Kidney (tissue), 2 donors: Measurements from ENCODE around the gene OR14I1. TPM values are rescaled to one million over a fixed set of nuclear protein-coding genes. Genes with fewer than 3 reads are reported as not detected.

Experiments used
- polyA plus RNA-seq: library from polyadenylated mRNA; stranded (reverse); fragments of 350-450 nt; fragmentation: Illumina TruSeq; extraction: RNeasy Lipid Tissue Mini Kit (QIAGEN cat#74804); gene quantifications from one replicate; pipeline ENCODE4 v1.2.3, GENCODE V29; 2014; ENCODE audit warnings: low read depth, low replicate concordance; ENCODE audit not compliant: insufficient read depth
- total RNA-seq: library from RNA; stranded (reverse); fragmentation: NEBNext Ultra II Directional; extraction: Animal tissue kit (Norgen Biotek cat#: 25700); gene quantifications from one replicate; pipeline ENCODE4 v1.2.1, GENCODE V29; 2021
- donor health status: DM: yes; HTN: yes; CAD: no.

OR14I1 gene
- total and polyA plus RNA-seq, 2 donors from 2014 or later, result not detected

Other genes with a start within 250 kb of the OR14I1 start
- not detected for gene OR2T3, start 229.4 kb downstream of the OR14I1 start, total RNA-seq
- gene OR2T3, start 229.4 kb downstream of the OR14I1 start, polyA plus RNA-seq, result not detected
- gene OR2T5, start 214.2 kb downstream of the OR14I1 start, total RNA-seq, result 0.09 TPM
- not detected for gene OR2T5, start 214.2 kb downstream of the OR14I1 start, polyA plus RNA-seq
- 0.06 TPM for gene OR2G6, start 194.7 kb downstream of the OR14I1 start, total RNA-seq
- gene OR2G6, start 194.7 kb downstream of the OR14I1 start, polyA plus RNA-seq, result 0.09 TPM
- gene OR2T29, start 140.0 kb downstream of the OR14I1 start, total RNA-seq, result not detected
- gene OR2T29, start 140.0 kb downstream of the OR14I1 start, polyA plus RNA-seq, result not detected
- not detected for gene OR2T34, start 128.0 kb downstream of the OR14I1 start, total RNA-seq
- not detected for gene OR2T34, start 128.0 kb downstream of the OR14I1 start, polyA plus RNA-seq
- gene OR2T10, start 105.1 kb downstream of the OR14I1 start, total RNA-seq, result 0.41 TPM
- gene OR2T10, start 105.1 kb downstream of the OR14I1 start, polyA plus RNA-seq, result 1.1 TPM
- gene OR2T11, start 67.7 kb downstream of the OR14I1 start, total RNA-seq, result 0.57 TPM
- not detected for gene OR2T11, start 67.7 kb downstream of the OR14I1 start, polyA plus RNA-seq
- 0.28 TPM for gene OR2T35, start 57.5 kb downstream of the OR14I1 start, total RNA-seq
- not detected for gene OR2T35, start 57.5 kb downstream of the OR14I1 start, polyA plus RNA-seq
- gene OR2T27, start 47.2 kb downstream of the OR14I1 start, total RNA-seq, result not detected
- not detected for gene OR2T27, start 47.2 kb downstream of the OR14I1 start, polyA plus RNA-seq
- 3.2 TPM for gene LYPD8, start 53.0 kb upstream of the OR14I1 start, total RNA-seq
- 0.92 TPM for gene LYPD8, start 53.0 kb upstream of the OR14I1 start, polyA plus RNA-seq
- 24.9 TPM for gene SH3BP5L, start 123.1 kb upstream of the OR14I1 start, total RNA-seq
- 16.6 TPM for gene SH3BP5L, start 123.1 kb upstream of the OR14I1 start, polyA plus RNA-seq
- gene ZNF672, start 135.5 kb upstream of the OR14I1 start, total RNA-seq, result 28.6 TPM
- gene ZNF672, start 135.5 kb upstream of the OR14I1 start, polyA plus RNA-seq, result 25.0 TPM
- 29.6 TPM for gene ZNF692, start 156.3 kb upstream of the OR14I1 start, total RNA-seq
- 34.4 TPM for gene ZNF692, start 156.3 kb upstream of the OR14I1 start, polyA plus RNA-seq
- 6.9 TPM for gene PGBD2, start 203.5 kb upstream of the OR14I1 start, total RNA-seq
- gene PGBD2, start 203.5 kb upstream of the OR14I1 start, polyA plus RNA-seq, result 3.4 TPM